SHP77 (cell line): Measurements from ENCODE around the gene PTGR2.
"Not testable (repeated sequence)": the region's sequence is repeated elsewhere in the genome, so short reads cannot be mapped to it uniquely, and the experiment has no call there.

Experiments used
- DNase-seq, 2 experiments: peaks; one replicate each; lab custom pipeline; 2025; lab: John Stamatoyannopoulos, UW

PTGR2 gene

DNA sequence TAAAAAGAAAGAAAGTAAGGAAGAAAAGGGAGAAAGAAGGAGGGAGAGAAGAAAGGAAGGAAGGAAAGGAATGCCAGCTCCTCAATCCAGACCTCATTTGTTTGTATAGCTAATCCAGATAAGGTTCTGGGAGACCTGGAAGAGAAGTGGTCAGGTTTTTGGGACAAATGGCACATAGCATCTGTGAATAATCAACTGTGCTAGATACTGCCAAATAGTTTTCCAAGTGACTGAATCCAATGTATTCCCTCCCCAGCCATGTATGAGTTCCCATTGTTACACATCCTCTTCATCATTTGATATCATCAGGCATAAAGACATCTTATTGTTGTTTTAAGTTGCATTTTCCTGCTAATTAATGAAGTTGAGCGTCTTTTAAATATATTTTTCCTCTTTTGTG is 18.6 kb upstream of the PTGR2 start:
- DNase-seq: no peak

DNA sequence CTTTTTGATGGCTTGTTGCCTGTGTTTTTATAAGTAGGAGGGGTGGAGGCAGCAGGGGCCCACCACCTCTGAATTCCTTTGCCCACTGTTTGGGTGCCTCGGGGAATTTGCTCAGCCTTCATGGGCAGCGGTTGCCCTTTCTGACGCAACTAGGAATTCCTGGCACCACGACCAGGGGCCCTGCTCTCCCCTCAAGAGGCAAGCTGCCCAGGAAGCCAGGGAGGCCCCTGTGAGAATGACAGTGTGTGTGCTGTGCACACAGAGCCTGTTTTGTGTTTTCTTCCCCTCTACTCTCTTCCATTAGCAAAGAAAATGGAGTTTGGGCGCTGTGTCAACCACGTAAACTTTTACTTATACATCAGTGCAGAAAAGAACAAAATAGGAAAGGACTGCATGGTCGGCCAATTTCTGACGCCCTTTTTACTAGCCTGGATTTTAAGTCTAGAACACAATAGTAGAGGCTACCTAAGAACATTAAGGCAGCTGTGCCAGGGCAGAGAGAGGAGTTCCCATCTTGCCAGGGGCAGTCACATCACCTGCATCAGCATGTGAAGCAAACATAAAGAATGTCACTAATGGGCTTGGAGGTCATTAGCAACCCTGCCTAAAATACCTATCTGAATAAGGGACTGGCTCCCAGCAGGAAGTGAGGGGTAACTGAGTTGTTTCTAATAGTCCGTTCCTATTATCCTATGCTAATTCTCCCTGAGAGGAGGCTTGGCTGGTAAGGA is 17.9 kb upstream of the PTGR2 start:
- DNase-seq: no peak

DNA sequence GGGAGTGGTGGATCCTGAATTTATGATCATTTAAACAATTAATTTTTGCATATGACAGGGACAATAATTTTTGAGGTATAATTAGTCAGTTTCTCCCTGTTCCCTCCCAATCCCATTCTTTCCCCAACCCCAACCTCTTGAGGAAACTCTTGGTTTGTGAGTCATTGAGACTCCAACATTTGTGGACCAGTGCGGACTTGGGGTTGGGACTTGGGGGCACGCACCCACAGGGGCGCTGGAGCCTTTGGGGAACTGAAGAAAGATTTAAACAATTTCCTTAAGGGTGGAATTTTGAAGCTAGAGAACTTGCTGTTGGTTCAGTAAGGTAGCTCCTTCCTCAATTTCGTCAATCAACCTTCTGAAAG is 17.4 kb upstream of the PTGR2 start:
- no peak for DNase-seq

DNA sequence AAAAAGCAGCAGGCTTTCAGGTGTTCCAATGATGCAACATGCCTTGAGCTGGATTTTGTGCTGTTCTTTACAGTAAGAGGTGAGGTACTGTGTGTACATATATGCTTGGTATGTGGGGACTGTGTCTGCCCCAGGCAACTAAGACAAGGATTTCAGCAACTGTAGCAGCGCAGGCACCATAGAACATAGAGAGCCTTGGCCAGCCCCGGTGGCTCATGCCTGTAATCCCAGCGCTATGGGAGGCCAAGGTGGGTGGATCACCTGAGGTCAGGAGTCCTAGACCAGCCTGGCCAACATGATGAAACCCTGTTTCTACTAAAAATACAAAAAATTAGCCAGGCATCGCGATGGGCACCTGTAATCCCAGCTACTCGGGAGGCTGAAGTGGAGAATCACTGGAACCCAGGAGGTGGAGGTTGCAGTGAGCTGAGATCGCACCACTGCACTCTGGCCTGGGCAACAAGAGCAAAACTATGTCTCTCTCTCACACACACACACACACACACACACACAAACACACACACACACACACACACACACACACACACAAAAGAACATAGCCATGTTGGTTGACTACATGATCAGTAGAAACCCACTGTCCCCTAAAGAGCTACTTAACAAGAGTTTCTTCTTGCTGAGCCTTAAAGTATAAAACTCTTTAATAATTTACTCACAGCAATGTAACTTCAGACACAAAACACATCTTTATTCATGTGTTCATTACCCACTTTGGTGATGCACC is 13.2 kb upstream of the PTGR2 start:
- DNase-seq: not testable (repeated sequence)

DNA sequence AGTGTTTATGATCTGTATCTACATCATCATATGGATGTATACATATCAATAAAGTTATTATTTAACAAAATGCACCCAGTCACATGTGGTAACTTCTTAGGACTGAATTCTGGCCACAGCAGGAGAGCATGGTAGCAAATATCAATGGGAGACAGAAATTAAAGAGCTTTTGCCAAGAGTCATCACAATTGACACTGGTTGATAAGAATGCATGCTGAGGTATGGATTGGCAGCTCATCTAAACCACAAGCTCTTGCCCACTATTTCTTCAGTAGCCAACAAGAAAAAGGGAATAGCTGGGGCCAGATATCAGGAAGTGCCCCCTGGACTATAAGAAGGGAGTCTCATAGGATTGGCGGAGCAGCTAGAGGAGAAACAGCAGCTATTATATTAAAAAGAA is 9.4 kb upstream of the PTGR2 start:
- DNase-seq: no peak

DNA sequence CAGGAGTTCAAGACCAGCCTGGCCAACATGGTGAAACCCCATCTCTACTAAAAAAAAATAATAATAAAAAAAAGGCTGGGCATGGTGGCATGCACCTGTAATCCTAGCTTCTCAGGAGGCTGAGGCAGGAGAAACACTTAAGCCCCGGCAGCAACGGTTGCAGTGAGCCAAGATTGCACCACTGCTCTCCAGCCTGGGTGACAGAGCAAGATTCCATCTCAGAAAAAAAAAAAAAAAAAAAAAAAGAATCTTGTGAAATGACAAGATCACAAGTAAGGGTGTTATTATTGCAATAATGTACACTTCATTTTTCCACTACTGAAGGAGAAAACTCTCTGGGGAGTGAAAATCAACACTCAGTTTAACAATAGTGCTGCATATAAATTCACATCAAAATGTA is 8.8 kb upstream of the PTGR2 start:
- no peak for DNase-seq

DNA sequence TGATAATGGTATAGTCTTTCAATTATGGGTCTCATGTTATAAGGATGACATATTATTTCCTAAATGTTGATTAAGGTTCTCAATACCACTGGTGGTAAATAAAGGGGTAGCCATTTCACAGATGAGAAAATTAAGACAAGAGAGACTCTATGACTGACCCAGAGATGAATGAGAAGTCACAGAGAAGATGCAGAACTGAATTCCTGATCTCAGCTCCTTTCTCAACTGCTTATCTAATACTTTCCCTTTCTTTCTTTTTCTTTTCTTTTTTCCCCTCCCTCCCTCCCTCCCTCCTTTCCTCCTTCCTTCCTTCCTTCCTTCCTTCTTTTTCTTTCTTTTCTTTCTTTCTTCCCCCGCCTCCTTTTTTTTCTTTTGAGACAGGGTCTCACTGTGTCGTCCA is 8.3 kb upstream of the PTGR2 start:
- DNase-seq: no peak

DNA sequence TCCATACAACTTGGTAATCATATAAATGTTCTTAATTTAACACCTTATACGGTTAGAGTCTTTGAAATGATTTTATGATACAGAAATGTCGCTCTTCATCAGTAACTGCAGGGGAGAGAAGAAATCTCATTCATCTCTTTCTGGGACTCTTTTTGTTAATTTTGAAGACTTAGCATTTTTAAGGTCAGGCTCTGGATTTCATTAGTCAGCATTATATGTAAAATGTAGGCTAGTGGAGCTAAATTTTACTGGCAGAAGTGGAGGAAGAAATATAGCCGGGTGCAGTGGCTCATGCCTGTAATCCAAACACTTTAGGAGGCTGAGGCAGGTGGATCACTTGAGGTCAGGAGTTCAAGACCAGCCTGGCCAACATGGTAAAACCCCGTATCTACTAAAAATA is 4.7 kb upstream of the PTGR2 start:
- DNase-seq: no peak

DNA sequence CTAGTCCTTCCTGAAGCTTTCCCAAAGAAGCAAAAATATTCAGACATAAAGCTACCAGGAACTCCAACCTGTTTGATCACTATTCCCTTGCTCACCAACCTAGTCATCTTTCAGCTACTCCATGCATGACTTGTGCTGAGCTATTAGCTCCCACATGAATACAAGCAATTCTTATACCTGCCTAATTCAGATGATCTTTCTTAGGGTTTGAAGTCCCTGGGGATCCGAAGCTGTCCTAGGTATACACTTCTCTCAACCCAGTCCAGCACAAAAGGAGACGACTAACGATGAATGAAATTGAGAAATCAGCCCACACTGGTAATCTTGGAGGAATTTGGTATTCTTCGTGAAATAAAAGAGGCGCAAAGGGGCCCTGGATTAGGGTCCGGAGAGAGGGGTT is 631 bp upstream of the PTGR2 start:
- DNase-seq: no peak

DNA sequence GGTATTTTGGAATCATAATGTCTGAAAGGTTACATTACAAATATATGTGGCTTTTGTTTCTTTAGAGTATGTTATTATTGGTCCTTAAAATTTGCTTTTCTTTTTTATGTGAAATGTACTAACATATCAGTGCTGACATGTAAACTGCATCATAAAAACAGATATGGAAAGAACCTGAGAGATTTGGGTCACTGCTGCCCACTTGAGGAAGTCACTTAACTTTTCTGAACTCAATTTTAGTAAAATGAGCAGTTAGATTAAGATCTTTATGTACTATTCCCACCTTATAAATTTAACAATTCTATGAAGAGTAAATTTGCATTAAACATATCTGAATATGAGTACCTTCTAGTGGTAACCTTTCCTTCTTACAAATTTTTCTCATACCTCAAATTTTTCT is 7.5 kb downstream of the PTGR2 start:
- no peak for DNase-seq

DNA sequence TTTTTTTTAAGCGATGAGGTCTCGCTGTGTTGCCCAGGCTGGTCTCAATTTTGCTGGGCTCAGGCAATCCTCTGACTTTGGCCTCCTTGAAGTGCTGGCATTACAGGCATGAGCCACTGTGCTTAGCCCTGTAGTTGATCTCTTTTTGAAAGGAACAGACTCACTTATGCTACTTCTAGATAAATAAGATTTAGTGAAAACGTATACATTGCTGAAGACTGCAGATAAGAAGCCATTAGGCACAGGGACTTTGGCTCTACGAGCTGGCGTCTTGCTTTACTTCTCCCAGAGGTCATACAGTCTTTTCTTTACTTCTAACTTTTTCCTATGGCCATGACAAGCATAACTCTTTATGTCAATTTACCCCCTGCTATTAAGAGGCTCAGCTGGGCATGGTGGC is 9.4 kb downstream of the PTGR2 start:
- DNase-seq: no peak

DNA sequence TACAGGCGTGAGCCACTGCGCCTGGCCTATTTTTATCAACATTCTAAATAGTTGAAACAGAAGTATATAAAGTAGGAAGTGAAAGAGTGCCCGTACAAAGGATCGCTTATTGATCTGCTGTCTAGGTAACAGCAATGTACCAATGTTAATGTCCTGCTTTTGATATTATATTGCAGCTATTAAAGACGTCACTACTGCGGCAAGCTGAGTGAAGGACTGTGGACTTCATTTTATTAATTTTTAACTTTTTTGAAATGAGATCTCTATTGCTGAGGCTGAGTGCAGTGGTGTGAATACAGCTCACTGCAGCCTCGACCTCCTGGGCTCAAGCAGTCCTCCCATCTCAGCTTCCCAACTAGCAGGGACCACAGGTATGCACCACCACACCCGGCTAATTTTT is 10.8 kb downstream of the PTGR2 start:
- no peak for DNase-seq

DNA sequence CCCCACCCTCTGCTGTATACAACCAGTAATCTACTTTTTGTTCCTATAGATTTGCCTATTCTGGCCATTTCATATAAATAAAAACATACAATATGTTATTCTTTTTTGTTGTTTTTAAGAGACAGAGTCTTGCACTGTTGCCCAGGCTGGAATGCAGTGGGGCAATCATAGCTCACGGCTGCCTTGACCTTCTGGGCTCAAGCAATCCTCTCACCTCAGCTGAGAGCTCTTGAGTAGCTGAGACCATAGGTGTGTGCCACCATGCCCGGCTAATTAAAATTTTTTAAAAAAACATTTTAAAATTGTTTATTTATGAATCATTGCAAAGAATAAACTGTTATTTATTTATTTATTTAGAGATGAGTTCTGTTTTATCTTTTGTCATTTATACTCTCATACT is 11.6 kb downstream of the PTGR2 start:
- no peak for DNase-seq

DNA sequence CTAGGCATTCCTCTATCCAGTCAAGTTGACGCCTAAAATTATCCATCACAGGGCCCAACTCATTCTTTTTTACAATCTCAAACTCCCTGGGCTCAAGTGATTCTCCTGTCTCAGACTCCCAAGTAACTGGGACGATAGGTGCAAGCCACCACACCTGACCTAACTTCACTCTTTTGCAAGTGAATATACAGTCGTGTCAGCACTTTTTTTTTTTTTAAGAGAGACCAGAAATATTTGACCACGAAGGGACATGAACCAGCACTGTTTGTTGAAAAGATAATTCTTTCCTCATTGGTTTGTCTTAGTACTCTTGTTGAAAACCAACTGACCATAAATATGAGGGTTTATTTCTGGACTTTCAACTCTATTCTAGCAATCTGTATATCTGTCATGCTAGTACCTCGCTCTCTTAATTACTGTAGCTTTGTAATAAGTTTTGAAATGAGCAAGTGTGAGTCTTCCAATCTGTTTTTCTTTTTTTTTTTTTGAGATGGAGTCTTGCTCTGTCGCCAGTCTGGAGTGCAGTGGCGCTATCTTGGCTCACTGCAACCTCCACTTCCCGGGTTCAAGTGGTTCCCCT is 14.0 kb downstream of the PTGR2 start:
- no peak for DNase-seq

DNA sequence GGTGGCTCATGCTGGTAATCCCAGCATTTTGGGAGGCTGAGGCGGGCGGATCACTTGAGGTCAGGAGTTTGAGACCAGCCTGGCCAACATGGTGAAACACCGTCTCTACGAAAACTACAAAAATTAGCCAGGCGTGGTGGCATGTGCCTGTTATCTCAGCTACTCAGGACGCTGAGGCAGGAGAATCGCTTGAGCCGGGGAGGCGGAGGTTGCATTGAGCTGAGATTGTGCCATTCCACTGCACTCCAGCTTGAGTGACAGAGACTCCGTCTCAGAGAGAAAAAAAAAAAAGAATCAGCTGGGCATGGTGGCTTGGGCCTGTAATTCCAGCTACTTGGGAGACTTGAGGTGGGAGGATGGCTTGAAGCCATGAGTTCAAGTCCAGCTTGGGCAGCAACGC is 18.1 kb downstream of the PTGR2 start:
- not testable (repeated sequence) for DNase-seq

DNA sequence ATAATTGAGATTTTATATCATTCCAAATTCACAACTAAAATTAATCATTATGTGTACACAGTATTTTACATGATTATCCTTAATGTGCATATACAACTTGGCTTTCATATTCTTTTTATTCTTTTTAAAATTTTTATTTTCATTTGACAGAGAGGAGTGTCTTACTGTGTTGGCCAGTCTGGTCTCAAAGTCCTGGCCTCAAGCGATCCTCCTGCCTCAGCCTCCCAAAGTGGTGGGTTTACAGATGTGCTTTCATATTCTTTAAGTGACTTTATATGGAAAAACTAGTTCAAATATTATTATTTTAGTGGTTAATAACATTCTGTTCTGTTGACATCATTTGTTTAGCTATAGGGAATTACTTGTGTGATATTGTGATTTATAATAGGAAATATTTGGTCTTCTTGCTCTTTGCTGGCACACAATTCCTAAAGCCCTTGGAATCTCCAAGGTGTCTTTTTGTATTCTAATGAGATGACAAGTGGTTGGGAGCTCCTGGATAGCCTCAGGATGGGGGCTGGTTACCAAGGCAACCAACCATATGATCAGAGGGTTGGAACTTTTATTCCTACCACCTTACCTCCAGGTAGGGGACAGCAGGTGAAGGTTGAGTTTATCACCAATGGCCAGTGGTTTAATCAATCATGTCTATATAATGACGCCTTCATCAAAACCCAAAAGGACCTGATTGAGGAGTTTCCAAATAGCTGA is 19.0 kb downstream of the PTGR2 start:
- DNase-seq: no peak

DNA sequence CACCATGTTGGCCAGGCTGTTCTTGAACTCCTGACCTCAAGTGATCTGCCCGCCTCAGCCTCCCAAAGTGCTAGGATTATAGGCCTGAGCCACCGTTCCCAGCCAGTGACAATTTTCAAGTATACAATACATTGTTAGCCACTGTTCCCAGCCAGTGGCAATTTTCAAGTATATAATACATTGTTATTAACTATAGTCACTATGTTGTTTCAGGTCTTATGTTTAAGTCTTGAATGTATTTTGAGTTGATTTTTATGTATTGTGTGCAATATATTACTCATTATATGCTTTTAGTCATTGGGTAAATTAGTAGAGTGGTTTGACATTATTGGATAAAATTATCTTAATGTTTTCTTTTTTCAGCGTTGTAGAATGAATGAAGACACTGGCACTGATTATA is 22.0 kb downstream of the PTGR2 start:
- no peak for DNase-seq

DNA sequence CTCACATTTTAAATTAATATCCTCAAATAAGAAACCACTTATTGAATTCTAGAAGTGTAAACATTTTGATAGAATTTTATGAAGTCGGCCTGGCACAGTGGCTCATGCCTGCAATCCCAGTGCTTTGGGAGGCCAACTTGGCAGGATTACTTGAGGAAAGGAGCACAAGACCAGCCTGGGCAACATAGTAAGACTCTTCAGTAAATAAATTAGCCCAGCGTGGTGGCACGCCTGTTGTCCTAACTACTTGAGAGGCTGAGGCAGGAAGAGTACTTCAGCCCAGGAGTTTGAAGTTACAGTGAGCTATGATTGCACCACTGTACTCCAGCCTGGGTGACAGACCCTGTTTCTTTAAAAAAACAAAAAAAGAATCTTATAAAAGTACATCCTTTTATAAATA is 26.2 kb downstream of the PTGR2 start:
- DNase-seq: no peak

DNA sequence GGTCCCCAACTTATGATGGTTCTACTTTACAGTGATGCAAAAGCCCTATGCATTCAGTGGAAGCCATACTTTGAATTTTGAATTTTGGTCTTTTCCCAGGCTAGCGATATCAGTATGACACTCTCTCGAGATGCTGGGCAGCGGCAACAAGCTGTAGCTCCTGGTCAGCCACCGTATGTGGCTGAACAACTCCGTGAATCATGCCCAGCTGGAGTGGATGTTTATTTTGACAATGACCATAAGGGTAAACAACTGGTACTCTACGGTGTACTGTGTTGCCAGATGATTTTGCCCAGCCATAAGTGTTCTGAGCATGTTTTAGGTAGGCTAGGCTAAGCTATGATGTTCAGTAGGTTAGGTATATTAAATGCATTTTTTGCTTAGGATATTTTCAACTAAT is 26.8 kb downstream of the PTGR2 start:
- no peak for DNase-seq

DNA sequence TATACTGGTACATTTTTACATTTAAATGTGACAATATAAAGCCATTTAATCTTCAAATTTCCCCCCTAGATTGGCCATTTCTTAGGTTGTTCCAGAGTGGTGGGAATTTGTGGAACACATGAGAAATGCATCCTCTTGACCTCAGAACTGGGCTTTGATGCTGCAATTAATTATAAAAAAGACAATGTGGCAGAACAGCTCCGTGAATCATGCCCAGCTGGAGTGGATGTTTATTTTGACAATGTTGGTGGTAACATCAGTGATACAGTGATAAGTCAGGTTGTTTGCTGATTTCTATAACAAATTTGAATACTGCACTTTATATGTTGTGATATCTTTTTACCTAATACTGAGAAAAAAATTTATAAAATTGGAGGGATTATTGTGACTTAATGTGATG is 27.4 kb downstream of the PTGR2 start:
- no peak for DNase-seq

DNA sequence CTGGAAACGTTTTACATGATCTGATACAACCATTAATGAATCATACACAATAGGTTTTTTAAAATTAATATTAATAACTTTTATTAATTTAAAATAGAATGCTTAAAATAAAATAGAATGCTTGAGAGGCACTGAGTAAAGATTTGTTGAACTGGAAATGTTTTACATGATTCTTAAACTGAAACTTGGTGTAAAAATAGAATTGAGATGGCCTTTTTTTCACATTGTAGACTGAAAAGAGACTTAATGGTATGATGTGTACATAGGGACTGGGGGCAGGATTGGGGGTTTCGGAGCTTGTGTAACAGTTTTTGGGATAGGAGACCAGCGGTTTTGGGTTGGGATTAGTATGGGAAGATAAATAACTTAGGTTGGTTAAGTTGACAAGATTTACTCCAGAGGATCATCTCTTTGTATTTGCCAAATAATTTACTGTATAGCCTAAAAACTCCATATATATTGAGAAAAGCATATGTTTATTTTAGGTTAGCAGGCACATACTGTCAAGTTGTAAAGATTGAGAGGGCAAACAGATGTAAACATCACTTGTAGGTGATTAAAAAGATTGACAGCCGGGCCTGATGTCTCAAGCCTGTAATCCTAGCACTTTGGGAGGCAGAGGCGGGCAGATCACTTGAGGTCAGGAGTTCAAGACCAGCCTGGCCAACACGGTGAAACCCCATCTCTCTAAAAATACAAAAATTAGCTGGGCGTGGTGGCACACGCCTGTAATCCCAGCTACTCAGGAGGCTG is 33.0 kb downstream of the PTGR2 start:
- DNase-seq: no peak
